HG03521 (cell line): ENCODE results near the gene TSPEAR.

Experiments used
- ATAC-seq: cut with Tn5 transposase; IDR thresholded peaks from one replicate; pipeline ENCODE4 v1.9.1; 2021; ENCODE audit warnings: mild to moderate bottlenecking, moderate library complexity; ENCODE audit not compliant: unreplicated experiment

The TSPEAR gene

DNA sequence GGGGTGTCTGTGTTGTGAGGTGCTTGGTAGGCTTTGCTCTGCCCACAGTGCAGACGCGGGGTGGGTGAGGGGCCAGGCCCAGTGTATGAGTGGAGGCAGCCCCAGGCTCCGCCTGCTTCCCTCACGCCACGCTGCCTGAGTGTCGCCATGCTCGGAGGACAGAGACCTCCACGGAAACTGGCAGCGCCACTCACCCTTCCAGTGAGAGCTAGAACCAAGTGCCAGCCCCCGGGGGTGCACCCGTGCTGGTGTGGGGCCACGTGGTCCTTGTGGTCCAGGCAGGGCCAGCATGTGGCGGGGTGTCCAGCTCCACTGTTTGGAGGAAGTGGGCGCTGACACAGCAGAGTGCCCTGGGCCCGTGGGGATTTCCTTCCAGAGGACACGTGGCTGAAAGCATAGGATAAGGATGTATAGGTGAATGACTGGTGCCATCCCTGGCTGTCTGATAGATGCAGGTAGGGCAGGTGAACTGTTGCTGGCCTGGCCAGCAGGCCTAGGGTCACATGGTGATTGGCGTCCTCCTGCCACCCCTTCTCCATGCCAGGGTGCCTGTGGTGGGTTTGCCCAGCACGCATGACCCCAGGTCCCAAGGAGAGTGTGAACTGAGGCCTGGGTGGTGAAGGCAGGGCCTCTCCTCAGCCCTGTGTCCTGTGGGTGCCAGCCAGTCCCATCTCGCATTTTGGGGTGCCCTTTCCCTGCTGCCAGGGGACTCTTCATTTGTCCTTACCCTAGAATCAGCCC, 252.2 kb downstream of the TSPEAR start:
- no peak for ATAC-seq

DNA sequence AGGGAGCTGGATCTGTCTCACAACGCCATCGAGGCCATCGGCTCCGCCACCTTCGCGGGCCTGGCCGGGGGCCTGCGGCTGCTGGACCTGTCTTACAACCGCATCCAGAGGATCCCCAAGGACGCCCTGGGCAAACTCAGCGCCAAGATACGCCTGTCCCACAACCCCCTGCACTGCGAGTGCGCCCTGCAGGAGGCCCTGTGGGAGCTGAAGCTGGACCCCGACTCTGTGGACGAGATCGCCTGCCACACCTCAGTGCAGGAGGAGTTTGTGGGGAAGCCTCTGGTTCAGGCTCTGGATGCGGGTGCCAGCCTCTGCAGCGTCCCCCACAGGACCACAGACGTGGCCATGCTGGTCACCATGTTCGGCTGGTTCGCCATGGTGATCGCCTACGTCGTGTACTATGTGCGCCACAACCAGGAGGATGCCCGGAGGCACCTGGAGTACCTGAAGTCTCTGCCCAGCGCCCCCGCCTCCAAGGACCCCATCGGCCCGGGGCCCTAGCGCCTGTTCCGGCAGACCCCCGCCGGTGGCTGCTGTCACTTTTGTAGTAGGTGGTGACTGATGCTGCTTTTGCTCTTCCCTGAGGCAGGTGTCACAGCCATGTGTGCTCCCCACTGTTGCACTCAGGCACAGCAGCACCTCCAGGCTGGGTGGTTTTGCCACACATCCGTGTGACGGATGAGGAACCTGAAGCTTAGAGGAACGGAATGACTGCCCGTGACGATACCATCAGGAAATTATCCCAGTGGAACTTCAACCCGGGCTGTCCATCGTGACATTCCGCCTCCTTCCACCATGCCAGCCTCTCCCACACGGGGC, 254.2 kb downstream of the TSPEAR start:
- ATAC-seq, result no peak

DNA sequence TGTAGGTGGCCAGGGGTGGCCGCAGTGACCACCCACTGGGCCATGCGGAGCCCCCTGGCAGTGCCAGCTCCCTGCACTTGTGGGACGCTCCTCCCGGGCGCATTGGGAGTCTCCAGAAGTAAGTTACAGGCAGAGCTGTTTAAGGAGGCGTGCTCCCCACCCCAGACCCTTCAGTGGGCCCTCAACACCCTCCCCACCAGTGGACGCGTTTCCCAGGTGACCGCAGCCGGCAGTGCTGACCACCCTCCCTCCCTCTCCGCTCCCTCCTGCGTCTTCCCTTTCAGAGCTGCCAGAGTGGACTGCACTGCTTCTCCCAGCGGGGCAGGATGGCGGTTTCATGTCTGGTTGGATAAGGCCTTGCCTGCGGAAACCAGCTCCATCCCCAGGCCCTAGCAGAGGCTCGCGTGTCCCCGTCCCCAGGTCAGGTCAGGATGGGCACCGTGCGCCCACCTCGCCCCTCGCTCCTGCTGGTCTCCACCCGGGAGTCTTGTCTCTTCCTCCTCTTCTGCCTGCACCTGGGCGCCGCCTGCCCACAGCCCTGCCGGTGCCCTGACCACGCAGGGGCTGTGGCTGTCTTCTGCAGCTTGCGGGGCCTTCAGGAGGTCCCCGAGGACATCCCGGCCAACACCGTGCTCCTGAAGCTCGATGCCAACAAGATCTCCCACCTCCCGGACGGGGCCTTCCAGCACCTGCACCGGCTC, 255.0 kb downstream of the TSPEAR start:
- no peak for ATAC-seq

GRCh38 chr21:44455524-44456213, 255.7 kb downstream of the TSPEAR start:
- ATAC-seq, result no peak

DNA sequence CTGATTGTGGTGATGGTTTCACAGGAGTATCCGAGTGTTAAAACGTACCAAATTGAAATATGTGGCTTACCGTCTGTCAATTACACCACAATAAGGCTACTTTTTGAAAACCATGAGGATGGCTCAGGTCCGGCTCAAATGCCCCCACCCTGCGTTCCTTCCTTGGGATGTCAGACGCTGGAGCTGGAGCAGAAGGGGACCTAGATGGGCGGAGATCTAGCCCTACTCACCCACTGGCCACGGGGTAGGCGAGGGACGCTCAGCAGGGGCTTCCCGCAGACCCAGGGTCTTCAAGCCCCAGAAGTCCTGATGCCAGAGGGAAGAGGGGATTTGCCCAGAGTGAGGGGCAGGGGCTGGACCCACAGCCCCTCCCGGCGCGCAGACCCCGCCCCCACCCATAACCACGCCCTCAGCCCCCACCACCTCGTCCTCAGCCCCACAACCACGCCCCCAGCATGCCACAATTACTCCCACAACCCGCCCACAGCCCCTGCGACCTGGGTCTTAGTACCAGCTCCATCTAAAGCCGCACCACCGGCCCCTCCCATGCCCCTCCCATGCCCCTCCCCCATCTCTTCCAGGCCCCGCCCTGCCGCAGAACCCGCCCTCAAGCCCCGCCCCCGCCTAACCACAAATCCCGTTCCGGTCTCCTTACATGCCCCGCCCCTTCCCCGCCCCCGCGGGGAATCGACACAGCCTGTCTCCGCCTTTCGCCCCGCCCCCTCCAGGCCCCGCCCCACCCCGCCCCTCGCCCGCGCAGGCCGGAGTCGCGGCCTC, 256.4 kb downstream of the TSPEAR start, which contains the start of gene LRRC3:
Gene LRRC3 (plus strand): TSS at position 764 of the 777 bp plus-strand sequence. CDS start 1,135 bp downstream, outside the sequence.
- no peak for ATAC-seq

DNA sequence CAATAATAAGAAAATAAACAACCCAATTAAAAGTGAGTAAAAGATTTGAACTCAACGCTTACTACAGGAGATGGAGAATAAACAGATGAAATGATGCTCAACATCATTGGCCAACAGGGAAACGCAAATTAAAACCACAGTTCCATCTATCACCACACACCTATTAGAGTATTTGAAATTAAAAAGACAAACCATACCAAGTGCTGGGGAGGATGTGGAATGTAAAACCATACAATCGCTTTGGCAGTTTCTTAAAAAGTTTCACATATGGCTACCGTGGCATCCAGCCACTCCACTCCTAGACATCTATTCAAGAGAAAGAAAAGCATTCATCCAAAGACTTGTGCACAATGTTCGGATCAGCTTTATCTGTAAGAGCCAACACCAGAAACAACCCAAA, 257.3 kb downstream of the TSPEAR start:
- ATAC-seq, result no peak

- ATAC-seq, result no peak
Observed at GRCh38 chr21:44453120-44453519, 258.3 kb downstream of the TSPEAR start.

DNA sequence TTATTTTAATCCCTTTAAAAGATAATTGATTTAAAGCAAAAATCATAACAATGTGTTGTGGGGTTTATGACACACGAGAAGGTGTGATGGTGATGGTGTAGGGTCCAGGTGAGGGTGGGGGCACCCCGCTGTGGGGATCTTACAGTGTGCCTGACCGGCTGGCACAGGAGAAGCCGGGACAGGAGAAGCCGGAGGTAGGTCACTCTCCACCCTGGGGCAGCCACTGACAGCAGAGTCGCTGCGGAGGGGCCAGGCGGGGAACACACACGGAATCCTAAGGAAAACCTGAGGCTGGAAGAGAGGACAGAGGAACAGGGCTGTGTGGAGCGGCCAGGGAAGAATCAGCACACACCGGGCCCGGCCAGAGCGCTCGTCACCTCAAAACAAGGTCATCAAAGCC, 260.4 kb downstream of the TSPEAR start:
- no peak for ATAC-seq

GRCh38 chr21:44450402-44450801, 261.0 kb downstream of the TSPEAR start:
- ATAC-seq, result no peak

DNA sequence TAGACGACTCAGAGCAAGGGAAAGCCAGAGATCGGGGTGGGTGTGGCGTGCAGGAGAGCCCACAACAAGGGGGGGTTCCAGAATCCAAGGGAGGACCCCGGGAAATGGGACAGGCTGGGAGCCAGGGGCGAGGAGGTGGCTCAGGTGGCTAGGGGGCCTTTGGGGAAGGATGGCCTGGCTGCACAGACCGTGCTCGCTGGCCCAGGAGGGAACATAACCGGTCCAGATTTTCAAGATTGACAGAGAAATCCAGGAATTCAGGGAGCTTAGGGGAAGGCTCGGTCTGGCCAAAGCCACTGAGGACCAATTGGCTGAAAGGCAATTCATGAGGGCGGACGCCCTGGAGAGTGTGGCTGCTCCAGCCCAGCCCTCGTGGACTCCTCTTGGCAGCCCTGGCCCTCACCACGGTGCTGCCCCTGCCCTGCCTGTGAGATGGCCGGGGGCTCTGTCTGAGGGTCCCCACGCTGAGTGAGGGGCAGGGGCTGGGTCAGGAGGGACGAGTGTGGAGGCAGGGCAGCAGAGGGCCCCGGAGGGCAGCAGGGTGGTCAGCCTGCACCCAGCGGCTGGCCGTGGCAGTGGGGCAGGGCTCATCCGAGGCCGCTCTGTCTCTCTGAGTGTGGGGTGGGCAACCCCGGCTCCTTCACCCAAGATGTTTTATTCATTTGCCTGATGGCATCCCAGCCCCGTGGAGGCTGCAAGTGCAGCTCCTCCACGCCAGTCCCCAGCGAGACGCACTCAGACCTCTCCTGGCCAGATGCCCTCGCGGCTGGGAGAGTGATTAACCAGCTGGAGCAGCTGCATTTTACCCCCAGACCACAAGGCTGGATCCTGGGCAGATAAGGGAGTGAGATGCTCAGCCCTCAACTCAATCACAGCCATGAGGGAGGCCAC, 261.7 kb downstream of the TSPEAR start:
- no peak for ATAC-seq

- ATAC-seq, result no peak
Observed at GRCh38 chr21:44448651-44449131, 262.7 kb downstream of the TSPEAR start.
